H1 (cell line): Measurements from ENCODE around the gene CAPN6.

Source experiments
- BACH1 ChIP-seq: IDR thresholded peaks from 2 replicates; pipeline ENCODE4 v1.6.1; 2012; ENCODE audit warnings: low read length, improper control_type of control experiment
- EP300 ChIP-seq, 2 experiments: IDR thresholded peaks; 1 replicate in 1 of 2; 2 replicates in 1 of 2; pipeline ENCODE4 v1.6.1; 2011 to 2012; ENCODE audit warnings: low read depth in 2 of 2, low read length in 2 of 2, mild to moderate bottlenecking in 2 of 2, borderline replicate concordance in 1 of 2, inconsistent platforms in 1 of 2, moderate library complexity in 1 of 2
- EZH2 ChIP-seq: fragments of 200-600 bp; sonication (generic); IDR thresholded peaks from 2 replicates; pipeline ENCODE4 v1.7.1; 2012; ENCODE audit warnings: low read depth, mild to moderate bottlenecking, moderate library complexity, low read length, inconsistent platforms; ENCODE audit not compliant: severe bottlenecking
- JUN ChIP-seq: IDR thresholded peaks from 2 replicates; pipeline ENCODE4 v1.6.1; 2011; ENCODE audit warnings: low read depth, mild to moderate bottlenecking, improper control_type of control experiment, low read length
- MAFK ChIP-seq: IDR thresholded peaks from 2 replicates; pipeline ENCODE4 v1.6.1; 2012; ENCODE audit warnings: low read depth, mild to moderate bottlenecking, improper control_type of control experiment, low read length
- POLR2A ChIP-seq, 2 experiments: IDR thresholded peaks; 1 replicate in 1 of 2; 2 replicates in 1 of 2; pipeline ENCODE4 v1.6.1; 2011; ENCODE audit warnings: low read depth in 2 of 2, low read length in 2 of 2, mild to moderate bottlenecking in 2 of 2; ENCODE audit errors: control extremely low read depth in 1 of 2
- POLR2AphosphoS5 ChIP-seq: IDR thresholded peaks from 2 replicates; pipeline ENCODE4 v1.6.1; 2011; ENCODE audit warnings: low read depth, low read length
- SIN3A ChIP-seq, 2 experiments: IDR thresholded peaks in 1 of 2; conservative IDR thresholded peaks in 1 of 2; 2 replicates each; pipeline ENCODE4 v1.6.1; 2011 to 2012; ENCODE audit warnings: low read length in 2 of 2, improper control_type of control experiment in 1 of 2, low read depth in 1 of 2, mild to moderate bottlenecking in 1 of 2
- TAF1 ChIP-seq: IDR thresholded peaks from 2 replicates; pipeline ENCODE4 v1.6.1; 2011; ENCODE audit warnings: mild to moderate bottlenecking, low read depth, low read length
- TF ChIP-seq, protein P1 (sequence below), 3 experiments: IDR thresholded peaks; 1 replicate in 2 of 3; 2 replicates in 1 of 3; pipeline versions ENCODE4 v1.5.1 to v1.6.1; 2011; ENCODE audit warnings: low read length in 3 of 3, mild to moderate bottlenecking in 3 of 3, inconsistent platforms in 2 of 3, low read depth in 1 of 3, moderate library complexity in 1 of 3; ENCODE audit not compliant: insufficient read depth in 1 of 3; ENCODE audit errors: control extremely low read depth in 1 of 3

- TF ChIP-seq, protein P1, sequence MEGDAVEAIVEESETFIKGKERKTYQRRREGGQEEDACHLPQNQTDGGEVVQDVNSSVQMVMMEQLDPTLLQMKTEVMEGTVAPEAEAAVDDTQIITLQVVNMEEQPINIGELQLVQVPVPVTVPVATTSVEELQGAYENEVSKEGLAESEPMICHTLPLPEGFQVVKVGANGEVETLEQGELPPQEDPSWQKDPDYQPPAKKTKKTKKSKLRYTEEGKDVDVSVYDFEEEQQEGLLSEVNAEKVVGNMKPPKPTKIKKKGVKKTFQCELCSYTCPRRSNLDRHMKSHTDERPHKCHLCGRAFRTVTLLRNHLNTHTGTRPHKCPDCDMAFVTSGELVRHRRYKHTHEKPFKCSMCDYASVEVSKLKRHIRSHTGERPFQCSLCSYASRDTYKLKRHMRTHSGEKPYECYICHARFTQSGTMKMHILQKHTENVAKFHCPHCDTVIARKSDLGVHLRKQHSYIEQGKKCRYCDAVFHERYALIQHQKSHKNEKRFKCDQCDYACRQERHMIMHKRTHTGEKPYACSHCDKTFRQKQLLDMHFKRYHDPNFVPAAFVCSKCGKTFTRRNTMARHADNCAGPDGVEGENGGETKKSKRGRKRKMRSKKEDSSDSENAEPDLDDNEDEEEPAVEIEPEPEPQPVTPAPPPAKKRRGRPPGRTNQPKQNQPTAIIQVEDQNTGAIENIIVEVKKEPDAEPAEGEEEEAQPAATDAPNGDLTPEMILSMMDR (IDR thresholded peaks at IDR 0.05; ENCODE audit: control extremely low read depth in 1 of 3, insufficient read depth in 1 of 3, low read depth in 1 of 3, low read length in 3 of 3): no peak
- TF ChIP-seq POLR2AphosphoS5 (no peak), BACH1 (no peak), EP300 (IDR thresholded peaks at IDR 0.05; ENCODE audit: borderline replicate concordance in 1 of 2, low read depth in 2 of 2, low read length in 2 of 2) (no peak), SIN3A (conservative IDR thresholded peaks at IDR 0.05 in 1 of 2, IDR thresholded peaks at IDR 0.05 in 1 of 2; ENCODE audit: low read depth in 1 of 2, low read length in 2 of 2) (no peak), JUN (no peak), MAFK (no peak), TAF1 (no peak), POLR2A (IDR thresholded peaks at IDR 0.05; ENCODE audit: control extremely low read depth in 1 of 2, low read depth in 2 of 2, low read length in 2 of 2) (no peak), EZH2 (no peak)
These were observed 48.6 kb upstream of the CAPN6 start for GRCh38 chrX:111318901-111319300.
